NCI-H510A (cell line): ENCODE data around the gene KCNQ2.

ENCODE experiments used
- DNase-seq: peaks from one replicate; lab custom pipeline; 2025; lab: John Stamatoyannopoulos, UW

The KCNQ2 gene

GRCh38 chr20:63454731-63455567, 17.5 kb downstream of the KCNQ2 start:
- no peak for DNase-seq

DNA sequence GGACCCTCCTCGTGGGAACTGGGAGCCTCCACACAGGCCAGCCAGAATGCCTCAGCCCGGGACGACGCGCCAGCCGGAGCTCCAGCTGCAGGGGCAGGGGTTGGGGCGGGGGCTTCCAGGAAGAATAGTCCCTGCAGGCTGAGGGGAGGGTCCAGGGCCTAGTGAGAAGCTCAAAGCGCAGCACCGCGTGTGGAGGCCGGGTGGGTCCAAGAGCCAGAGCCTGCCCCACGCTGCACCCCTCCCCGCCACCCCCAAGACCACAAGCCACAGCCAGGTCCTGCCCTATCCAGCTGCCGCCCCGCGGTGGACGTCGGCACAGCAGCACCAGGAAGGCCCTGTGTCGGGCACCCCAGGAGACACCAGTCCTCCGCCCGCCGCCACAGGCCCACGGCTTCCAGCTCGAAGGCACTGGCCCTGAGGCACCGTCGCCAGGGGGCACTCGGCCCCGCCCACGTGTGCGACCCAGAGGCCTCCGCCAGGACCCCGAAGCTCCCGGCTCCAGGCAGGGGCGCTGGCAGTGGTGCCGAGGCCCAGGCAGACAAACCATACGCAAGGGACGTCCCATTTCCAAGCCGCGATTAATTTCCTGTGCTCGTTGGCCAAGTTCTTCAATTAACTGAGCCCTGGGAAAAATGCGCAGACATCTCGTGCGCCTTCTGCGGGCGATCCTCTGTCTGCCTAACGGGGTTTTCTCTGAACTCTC, 19.5 kb downstream of the KCNQ2 start:
- DNase-seq, result no peak

GRCh38 chr20:63452341-63452740, 20.1 kb downstream of the KCNQ2 start:
- DNase-seq, result no peak

GRCh38 chr20:63451821-63452220, 20.6 kb downstream of the KCNQ2 start:
- DNase-seq, result no peak

DNA sequence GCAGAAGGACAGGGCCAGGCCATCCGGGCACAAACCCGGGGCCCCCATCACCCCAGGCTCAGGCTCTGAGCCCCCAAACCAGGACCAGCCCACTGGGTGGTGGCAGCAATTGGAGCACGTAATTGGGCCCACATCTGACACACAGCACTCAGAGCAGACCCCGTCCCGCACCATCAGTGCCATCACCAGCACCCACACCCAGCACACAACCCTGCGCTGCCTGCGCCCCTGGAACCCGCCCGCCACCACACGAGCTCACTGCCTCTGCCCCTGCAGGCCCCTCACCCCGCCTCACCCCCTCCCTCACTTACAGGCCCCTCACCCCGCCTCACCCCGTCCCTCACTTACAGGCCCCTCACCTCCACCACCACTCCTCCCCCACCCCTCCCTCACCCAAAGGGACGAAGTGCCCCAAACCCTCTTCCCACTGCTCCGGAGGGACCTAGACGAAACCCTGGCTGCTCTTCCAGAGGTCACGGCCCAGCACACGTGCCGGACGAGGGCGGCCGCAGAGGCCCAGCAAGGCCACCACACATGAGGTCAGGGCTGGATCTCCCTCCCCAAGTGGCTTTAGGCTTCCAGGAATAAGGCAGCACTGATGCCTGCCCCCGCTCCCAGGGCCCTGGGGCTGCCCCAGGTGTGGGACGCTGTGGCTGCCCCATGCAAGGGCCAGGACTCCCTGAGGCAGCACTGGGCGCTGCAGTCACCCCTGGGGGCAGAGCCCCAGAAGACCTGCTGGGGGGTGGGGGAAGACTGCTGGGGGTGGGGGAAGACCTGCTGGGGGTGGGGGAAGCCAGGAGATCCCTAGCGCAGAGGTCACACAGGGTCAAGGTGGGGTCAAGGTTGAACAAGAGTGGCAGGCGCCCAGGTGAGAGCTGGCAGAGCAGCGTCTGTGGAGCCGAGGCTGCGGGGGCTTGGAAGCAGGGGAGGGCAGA, 22.4 kb downstream of the KCNQ2 start:
- no peak for DNase-seq

DNA sequence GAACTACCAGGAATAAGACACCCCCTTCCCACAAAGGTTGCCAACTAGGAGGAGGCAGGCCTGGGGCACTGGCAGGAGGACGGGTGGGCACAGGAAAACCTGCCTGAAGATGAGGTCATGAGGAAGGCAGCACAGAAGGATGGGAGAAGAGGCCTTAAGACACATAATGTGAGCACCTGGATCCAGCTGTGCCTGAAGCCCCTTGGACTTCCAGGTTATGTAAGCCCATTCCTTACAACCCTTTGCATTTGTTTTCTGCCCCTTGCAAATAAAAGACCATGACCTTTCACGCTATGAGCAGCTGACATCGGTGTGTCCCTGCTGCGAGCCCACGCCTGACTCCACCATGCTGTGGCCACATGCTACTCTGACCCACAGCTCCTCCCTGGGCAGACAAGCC, 23.4 kb downstream of the KCNQ2 start:
- no peak for DNase-seq

DNA sequence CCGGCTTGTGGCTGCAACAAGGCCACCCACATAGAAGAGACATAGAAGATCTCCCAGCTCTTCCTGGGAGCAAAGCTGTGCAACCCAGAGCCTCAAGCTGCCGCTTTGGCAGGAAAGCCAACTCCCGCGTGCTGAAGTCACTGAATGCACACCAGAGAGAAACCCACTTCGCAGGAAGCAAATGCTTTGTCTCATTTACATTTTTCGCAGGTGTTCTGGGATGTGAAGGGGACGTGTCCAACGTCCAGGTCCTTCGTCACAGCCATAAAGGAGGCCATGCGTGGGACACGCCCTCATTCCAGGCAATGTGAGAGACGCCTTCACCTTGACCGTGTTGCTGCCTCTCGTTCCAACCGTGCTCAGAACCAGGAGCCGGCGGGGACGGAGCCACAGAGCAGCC, 24.4 kb downstream of the KCNQ2 start:
- DNase-seq, result no peak

DNA sequence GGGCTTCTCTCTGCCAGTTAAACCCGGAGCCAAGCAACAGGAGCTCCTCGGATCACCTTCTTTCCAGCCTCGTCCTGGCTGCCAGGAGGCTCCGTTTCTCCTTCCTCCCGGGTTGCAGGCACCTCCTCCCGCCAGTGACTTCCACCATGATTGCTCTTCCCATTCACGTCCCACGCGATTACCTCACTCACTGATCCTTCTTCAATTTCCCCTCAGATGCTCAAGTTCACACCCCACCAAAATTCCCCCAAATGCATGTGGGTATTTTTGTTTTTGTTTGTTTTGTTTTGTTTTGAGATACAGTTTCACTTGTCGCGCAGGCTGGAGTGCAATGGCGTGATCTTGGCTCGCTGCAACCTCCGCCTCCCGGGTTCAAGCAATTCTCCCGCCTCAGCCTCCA, 25.1 kb downstream of the KCNQ2 start:
- DNase-seq, result no peak

DNA sequence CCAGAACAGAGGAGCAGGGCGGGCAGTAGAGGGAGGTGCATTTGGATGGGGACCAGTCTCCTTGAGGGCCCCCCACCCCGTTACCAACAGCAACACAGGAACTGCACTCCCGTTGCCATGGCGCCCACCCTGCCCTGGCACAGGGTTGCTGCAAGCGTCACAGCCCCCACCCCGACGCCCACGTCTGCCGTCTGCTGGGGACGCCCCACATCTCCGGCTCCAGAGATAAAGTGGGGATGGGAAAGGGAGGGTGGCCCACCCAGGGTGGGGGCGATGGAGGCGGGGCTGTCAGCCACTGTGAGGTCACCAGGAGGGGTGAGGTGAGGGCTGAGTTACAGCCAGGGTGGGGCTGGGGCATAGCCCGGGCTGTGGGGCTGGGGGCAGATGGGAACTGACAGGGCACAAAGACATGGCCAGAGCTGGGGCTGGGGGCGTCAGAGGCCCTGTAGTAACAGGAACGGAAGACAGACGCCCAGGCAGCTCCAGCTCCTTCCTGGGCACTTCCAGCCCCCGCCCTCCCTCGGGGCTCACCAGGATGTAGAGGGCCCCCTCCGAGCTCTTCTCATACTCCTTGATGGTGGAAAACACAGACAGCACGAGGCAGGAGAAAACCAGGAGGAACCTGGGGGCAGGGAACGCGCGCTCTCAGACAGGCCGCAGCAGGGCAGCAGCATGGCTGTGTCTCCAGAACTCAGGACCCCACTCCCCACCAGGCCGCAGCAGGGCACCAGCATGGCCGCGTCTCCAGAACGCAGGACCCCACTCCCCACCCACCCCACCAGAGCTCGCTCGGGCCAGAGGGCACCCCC, 26.0 kb downstream of the KCNQ2 start:
- no peak for DNase-seq

- no peak for DNase-seq
These were observed 27.2 kb downstream of the KCNQ2 start for GRCh38 chr20:63445075-63445734.

DNA sequence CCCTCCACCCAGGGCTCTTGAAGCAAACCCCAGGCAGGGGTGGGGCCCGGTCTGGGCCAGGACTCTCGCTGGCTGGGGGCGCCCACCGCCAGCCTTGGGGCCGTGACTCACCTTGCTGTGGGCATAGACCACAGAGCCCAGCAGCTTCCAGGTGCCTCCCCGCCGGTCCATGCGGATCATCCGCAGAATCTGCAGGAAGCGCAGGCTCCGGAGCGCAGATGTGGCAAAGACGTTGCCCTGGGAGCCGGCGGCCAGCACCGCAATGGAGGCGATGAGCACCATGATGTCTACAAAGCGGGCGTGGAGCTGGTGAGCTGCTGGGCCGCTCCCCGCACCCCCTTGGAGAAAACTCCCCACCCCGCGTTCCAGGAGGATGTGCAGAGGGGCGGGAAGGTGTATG, 27.9 kb downstream of the KCNQ2 start:
- DNase-seq, result no peak

DNA sequence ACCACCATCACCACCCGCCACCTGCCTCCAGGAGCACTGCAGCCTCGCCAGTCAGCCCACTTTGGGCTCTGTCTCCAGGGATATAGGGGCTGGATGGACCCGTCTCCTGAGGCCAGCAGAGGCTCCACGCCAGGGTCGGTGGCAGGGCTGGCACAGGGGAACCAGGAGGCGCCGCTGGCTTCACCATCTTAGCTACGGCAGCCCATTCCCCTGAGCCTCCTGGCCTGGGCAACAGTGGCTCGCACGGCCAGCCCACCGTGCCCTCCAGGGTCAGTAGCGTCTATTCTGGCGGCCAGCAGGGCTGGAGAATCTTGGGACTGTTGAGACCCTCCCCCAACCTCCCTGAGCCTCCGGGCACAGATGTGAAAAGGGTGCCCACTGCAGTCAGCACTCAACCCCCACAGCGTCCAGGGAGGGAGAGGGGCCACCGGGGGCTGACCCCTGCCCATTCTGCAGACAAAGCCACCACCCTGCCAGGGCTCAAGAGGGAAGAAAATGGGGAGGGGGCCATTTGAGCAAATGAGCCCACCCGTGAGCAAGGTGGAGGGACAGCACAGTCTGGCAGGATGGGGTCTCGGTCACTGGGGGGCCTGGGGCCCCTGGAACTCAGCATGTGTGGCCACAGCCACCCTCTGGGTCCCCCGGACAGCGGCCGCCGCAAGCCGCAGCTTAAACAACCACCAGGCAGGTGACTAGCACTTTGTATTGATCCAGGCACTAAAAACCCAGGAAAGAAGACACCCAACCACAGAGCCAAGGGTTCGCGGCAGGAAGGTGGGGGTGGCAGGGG, 28.7 kb downstream of the KCNQ2 start:
- DNase-seq, result no peak

GRCh38 chr20:63442100-63442493, 30.4 kb downstream of the KCNQ2 start:
- DNase-seq, result no peak

- DNase-seq, result no peak
These were observed 31.0 kb downstream of the KCNQ2 start for GRCh38 chr20:63441136-63442099.

DNA sequence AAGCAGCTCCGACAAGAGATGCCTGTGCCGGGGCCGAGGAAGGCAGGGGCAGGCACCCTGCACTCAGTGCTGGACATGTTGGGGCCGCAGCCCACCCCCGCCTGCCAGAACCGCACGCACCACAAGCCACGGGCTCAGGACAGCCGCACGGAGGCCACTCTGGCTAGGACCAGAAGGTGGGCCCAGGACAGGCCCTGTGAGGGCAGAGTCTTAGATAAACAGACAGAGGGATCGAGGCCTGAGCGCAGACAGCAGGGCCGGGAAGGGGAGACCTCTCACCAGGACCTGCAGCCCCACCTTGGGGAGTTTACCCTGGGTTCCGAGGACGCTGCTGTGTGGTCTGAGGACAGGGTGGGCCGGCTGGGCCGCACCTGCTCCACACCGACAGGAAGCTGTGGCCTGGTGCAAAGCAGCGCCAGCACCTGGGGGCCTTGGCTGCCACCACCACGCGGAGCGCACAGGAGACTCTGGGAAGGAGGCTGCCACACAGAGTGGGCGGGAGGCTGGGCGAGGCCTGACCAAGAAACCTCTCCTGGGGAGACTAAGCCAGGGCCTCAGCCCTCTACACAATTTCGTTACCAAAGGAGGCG, 32.0 kb downstream of the KCNQ2 start:
- DNase-seq, result no peak

GRCh38 chr20:63439866-63440265, 32.6 kb downstream of the KCNQ2 start:
- DNase-seq, result no peak

DNA sequence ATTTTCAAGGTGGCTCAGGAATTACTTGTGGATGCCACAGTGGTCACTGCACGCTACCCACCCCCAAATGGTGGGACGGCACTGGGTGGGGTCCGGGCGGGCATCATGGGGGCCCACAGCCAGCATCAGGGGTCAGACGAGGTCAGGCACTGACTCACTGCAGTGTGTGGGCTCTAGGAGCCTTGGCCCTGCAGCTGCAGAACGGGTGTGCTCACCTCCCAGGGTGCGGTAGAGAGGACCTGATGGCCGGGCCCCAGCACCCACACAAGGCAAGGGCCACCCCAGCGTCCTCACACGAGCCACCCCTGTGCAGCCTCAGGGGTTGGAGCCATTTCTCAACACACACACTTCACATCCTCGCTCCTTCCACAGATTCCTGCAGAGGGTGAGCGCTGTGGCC, 34.3 kb downstream of the KCNQ2 start:
- DNase-seq, result no peak

DNA sequence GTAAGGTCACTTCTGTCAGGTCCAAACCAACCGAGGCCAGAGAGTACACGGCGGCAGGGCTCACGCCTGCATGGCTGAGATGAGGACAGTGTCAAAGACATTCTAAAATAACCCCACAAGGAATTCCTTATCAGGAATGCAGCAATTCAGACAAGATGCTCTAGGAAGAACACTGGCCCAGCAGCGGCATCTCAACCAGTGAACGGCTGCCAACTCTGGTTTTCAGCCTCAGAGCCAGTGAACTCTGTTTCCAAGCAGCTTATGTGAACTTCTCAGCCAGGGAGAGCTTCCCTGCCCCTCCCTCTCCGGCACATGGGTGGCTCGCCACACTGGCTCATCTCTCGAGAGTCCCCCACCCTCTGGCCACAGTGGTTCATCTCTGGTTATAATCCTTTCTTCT, 36.9 kb downstream of the KCNQ2 start:
- DNase-seq, result no peak
